Measurements from ENCODE around the gene ZNF213.

GRCh38 chr16:3148256-3149192, 13.7 kb downstream of the ZNF213 start:
- TF ChIP-seq GATA2 (IDR thresholded peaks at IDR 0.05; ENCODE audit: low read depth, low read length): no peak
- no peak for TF ChIP-seq GATA3 (IDR thresholded peaks at IDR 0.05; ENCODE audit: low read depth, low read length)

Data from SH-SY5Y (cell line).